Glomerular visceral epithelial cell (primary cell): ENCODE data around the gene XPO5.
"Not testable (repeated sequence)": the region's sequence is repeated elsewhere in the genome, so short reads cannot be mapped to it uniquely, and the experiment has no call there.

Source experiments
- DNase-seq: peaks from one replicate; pipeline ENCODE4 v3.0.0-alpha.2; 2016; ENCODE audit errors: extremely low spot score

The XPO5 gene

DNA sequence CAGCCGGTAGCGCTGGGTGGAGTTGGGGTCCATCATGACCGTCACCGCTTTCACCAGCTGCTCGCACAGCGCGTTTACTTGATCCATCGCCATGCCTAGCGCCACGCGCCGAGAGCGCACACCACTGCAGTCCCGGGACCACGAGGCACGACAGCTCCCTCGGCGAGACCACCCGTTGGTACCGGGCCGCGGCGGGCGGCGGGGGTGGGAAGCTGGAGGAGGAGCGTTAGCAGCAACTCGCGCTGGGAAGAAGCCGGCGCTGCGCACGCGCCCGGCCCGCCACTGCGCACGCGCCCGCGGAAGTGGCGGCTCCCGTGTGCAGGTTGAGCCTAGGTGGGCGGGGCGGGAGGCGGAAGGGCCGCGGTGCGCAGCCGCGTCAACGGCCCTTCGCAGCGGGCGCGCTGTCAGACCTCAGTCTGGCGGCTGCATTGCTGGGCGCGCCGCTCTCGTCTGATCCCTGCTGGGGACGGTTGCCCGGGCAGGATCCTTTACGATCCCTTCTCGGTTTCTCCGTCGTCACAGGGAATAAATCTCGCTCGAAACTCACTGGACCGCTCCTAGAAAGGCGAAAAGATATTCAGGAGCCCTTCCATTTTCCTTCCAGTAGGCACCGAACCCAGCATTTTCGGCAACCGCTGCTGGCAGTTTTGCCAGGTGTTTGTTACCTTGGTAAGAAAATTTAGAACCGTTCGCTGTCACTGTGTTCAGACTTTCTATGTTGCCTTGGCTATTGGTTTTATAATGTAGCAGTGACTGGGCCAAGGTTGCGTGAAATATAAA, at the start of gene XPO5, which contains the start of gene POLH:
TSS of gene XPO5 (minus strand) at position 267 of the 780 bp plus-strand sequence. CDS start at position 93, 174 bp downstream.
TSS of gene POLH (plus strand) at position 414 of the 780 bp plus-strand sequence. CDS start 6,135 bp downstream, outside the sequence.
- peak; percentile 95 for DNase-seq

- DNase-seq = no peak
These were observed 49.7 kb upstream of the XPO5 start for GRCh38 chr6:43625393-43625992.

DNA sequence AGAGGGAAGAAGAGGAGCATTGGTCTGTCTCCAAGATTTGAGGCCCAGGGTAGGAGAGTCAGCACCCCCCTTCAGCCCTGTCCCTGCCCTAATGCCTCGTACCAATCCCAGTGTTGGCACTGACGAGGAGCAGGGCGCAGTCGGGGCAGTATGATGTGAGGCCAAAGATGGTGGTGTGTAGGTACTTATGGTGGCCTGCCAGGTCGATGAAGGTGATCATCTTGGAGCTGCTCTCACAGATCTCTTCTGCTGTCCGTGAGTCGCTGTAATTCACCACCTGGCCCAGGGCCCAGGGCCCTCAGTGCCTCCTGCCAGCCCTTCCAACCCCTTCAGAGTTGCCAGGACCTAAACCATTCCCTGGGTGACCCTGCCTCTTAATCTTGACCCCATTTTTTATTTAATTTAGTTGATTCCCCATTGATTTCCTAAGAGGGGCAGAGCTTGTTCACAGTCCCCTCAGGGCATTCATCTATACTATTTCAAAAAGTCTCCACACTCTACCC, 49.0 kb upstream of the XPO5 start:
- DNase-seq = no peak

DNA sequence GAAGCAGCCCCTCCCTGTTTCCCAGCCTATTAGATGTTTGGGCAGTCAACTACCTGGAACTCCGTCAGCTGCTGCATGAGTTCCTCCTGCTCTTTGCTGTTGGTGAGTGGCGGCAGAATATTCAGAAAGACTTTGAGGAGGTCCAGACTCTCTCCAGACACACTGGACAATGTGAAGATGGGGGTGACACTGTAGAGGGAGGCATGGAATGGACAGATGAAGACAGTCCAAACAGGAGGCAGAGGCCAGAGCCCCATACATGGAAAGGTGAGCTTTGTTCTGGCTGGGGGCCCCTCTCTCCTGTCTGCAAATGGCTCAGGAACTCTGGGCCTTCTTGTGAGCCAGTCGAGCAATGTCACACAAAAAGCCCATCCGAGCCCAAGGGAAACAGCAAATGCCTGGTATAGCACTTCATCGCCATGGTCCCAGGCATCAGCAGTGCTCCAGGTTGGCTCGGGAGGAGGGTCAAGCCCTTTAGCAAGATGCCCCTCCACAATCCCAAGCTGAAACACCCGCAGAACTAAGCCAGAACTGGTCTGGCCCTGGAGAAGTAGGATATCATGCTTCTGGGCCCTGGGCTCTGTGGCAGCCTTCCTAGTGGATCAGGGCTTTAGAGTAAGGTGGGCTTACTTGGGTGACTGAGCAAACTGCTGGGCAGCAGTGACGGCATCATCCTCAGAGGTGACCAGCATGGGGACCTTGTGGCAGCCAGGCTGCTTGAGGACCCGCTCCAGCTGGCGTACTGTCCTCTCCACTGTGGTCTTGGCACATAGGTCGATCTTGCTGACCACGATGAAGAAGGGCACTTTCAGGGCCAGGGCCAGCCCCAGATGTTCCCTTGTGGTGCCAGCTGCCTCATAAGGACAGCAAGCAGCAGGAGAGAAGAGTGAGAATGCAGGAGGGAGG, 48.3 kb upstream of the XPO5 start:
- no peak for DNase-seq

DNA sequence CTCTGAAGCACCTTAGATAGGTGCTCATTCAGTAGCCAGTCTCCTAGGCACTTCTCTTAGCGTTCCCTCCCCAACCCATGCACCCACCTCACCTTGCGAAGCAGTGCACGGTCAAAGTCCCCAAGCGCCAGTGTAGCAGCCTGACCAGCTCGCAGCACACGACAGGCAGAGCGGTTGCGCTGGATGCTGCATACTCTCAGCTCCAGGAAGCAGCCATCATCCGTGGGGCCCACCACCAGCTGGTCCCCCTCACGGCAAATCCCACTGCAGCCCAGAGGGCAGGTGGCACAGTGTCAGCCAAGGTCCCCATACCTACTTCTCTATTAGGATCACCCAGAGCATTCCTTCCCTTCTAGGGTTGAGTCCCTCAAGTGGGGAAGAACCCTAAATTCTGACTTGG, 46.7 kb upstream of the XPO5 start:
- no peak for DNase-seq

GRCh38 chr6:43621836-43622180, 46.0 kb upstream of the XPO5 start:
- DNase-seq = no peak

- DNase-seq = no peak
These were observed 45.4 kb upstream of the XPO5 start for GRCh38 chr6:43621078-43621835.

- DNase-seq = no peak
These were observed 41.1 kb upstream of the XPO5 start for GRCh38 chr6:43616725-43617472.

- DNase-seq = no peak
These were observed 38.5 kb upstream of the XPO5 start for GRCh38 chr6:43614396-43614730.

GRCh38 chr6:43613721-43614395, 38.0 kb upstream of the XPO5 start:
- DNase-seq = no peak

- no peak for DNase-seq
These were observed 34.6 kb upstream of the XPO5 start for GRCh38 chr6:43610431-43610830.

- DNase-seq = no peak
These were observed 33.6 kb upstream of the XPO5 start for GRCh38 chr6:43609402-43609801.

DNA sequence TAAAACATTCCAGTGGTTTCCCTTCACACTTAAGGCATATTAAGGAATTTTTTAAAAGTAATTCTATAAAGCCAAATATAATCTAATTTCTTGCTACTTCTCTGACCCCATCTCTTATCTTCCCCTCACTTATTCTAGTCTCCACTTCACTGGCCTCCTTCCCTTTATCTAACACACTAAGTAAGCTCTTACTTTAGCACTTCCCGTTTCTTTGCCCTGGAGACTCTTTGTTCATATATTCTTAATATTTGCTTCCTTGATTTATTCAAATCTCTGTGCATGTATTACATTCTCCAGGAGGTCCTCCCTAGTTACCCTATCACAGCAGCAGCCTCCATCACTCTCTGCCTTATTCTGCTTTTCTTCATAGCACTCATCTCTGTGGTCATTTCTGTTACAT, 33.0 kb upstream of the XPO5 start:
- no peak for DNase-seq

DNA sequence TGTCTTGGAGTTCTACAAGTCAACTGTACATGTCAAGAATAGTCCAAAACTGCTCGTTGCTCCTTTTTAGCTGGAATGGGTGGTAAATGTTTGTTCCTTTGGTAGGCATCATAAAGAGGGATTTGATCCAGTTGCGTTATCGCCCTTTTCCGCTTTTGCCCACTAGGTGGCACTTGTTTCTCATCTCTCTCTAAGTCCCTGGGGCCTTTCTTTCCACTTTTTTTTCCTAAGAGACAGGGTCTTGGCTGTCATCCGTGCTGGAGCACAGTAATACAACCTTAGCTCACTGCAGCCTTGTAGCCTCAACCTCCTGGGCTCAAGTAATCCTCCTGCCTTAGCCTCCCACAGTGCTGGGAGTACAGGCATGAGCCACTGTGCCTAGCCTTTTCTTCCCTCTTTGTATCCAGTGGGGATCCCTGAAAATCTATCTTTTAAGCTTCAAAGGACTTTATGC, 32.5 kb upstream of the XPO5 start:
- peak; percentile 75 for DNase-seq

DNA sequence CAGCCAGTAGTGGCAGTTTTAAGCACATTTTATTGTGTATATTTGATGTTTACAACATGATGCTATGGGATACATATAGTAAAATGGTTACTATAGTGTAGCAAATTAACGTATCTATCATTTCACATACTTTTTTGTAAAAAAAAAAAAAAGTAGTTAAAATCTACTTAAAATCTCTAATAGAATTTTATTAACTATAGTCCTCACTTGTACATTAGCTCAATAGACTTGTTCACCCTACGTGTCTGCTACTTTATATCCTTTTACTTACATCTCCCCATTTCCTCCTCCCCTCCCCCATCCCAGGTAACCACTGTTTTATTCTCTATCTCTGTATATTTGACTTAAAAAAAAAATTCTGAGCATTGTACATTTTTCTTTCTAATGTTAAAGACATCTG, 30.2 kb upstream of the XPO5 start:
- DNase-seq = no peak

GRCh38 chr6:43604174-43604573, 28.3 kb upstream of the XPO5 start:
- peak; percentile 35 for DNase-seq

GRCh38 chr6:43600595-43600994, 24.8 kb upstream of the XPO5 start:
- no peak for DNase-seq

- no peak for DNase-seq
These were observed 18.1 kb upstream of the XPO5 start for GRCh38 chr6:43593938-43594337.

GRCh38 chr6:43589564-43589963, 13.7 kb upstream of the XPO5 start:
- not testable (repeated sequence) for DNase-seq

DNA sequence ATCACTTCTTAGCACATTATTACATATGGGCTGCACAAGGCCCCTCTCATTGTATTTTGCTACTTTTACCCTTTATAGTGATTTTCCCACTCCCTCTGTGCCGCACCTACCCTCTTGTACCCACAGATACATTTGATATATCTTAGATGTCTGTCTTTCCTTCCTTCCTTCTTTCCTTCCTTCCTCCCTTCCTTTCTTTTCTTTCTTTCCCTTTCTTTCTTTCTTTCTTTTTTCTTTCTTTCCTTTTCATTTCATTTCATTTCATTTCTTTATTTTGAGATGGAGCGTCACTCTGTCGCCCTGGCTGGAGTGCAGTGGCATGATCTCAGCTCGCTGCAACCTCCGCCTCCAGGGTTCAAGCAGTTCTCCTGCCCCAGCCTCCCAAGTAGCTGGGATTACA, 12.4 kb upstream of the XPO5 start:
- no peak for DNase-seq
